Tongue (tissue), 2 donors: ENCODE results near the gene NTPCR. TPM values are rescaled to one million over a fixed set of nuclear protein-coding genes. Genes with fewer than 3 reads are reported as not detected.
"Not testable (repeated sequence)": the region's sequence is repeated elsewhere in the genome, so short reads cannot be mapped to it uniquely, and the experiment has no call there.

Source experiments
- DNase-seq: peaks from one replicate; pipeline ENCODE4 v3.0.0-alpha.2; 2015
- total RNA-seq: library from RNA; depleted of rRNA; stranded (reverse); fragments of >200 nt; gene quantifications from one replicate; pipeline ENCODE4 v1.2.3, GENCODE V29; 2014

NTPCR gene, protein sequence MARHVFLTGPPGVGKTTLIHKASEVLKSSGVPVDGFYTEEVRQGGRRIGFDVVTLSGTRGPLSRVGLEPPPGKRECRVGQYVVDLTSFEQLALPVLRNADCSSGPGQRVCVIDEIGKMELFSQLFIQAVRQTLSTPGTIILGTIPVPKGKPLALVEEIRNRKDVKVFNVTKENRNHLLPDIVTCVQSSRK
- total RNA-seq, result 37.6 TPM

DNA sequence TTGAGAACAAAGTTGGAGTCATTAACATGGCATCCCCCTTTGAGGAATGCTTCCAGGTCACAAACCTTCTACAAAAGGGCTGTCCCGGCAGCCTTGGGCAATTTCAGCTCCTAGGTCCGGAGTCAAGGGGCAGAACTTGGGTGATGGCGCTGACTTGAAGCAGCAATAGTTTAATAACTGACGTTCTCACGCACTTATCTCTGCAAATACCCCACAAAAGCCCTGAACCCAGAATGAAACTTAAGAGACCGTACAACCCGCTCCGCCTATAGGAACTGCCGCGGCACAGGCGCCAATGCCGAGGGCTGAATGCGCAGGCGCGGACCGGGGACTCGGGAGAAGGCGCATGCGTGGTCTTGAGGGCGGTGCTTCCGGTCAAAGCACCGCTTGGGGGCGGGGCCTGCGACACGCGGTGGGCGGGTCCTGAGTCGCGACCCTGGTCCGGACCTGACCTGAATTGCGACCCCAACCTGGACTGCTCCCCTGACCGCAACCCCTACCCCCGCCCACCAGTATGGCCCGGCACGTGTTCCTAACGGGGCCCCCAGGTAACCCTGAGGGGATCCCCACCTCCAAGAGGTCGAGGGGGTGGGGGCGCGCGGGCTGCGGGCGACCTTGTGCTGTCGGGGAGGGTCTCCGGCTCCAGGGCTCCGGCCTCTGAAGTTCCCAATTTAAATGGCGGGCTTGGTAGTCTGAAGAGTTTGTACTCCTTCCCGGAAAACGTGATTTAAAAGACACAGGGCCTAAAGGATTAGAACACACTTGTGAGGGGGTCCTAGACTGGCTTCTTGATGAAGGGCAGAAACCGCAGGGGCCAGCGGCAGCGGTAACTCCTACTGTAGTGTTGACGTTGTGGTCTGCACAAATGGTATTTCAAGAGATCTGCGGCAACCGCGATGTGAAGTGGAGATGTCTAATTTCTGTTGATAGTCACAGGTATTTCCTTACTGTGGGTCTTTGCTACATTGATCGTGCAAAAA lies at the start of gene NTPCR:
Gene NTPCR (plus strand): TSS at position 415 of the 980 bp plus-strand sequence. CDS start 100 bp downstream, at position 515.
- DNase-seq, result peak; percentile 98

DNA sequence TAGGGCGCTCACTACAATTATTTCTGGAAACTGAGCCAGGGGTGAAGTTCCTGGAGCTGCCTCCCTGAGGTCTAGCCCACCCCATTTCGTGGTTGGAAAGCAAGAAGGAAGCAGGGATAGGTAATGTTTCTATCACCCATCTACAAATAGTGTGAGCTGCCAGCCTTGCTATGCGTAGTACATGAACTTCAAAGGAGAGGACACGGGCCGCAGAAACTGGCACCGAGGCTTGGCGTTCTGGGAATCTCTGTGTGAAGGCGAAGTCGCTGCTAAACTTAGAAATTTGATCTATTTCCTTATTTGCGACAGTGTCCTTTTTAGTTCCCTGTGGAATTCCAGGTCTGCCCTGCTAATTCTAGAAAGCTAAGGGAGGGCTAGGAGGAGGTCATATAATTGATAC lies 49.6 kb upstream of the NTPCR start:
- no peak for DNase-seq

DNA sequence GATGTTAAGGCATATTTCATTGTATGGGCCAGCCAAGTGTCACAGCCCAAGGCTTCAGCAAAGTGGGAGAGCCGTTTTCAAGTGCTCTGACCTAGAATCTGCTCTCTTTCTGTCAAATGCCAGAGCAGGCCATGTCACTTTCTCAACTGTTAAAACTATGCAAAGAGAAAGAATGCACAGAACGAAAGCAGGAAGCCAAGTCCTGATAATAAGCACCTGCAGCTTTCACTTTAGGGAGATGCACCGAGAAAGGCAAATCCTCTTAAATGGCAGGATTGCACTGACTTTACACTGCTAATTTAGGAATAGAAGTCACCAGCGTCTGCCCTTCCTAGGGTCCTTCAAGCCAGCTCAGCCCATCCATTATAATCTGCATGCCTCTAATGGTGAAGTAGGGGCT lies 49.2 kb upstream of the NTPCR start:
- no peak for DNase-seq

DNA sequence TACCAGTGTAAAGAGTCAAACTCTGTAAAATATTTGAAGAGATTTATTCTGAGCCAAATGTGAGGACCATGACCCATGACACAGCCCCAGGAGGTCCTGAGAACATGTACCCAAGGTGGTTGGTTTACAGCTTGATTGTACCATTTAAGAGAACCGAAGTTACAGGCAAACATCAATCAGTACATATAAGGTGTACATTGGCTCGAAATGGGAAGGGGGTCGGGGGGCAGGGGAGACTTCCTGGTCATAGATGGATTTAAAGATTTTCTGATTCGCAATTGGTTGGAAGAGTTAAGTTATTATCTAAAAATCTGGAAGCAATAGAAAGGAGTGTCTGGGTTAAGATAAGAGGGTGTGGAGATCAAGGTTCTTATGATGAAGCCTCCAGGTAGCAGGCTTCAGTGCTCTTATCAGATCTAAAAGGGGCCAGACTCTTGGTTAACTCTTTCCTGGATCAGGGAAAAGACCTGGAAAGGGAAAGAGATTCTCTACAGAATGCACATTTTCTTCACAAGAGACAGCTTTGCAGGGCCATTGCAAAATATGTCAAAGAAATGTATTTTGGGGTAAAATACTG lies 47.5 kb upstream of the NTPCR start:
- no peak for DNase-seq

DNA sequence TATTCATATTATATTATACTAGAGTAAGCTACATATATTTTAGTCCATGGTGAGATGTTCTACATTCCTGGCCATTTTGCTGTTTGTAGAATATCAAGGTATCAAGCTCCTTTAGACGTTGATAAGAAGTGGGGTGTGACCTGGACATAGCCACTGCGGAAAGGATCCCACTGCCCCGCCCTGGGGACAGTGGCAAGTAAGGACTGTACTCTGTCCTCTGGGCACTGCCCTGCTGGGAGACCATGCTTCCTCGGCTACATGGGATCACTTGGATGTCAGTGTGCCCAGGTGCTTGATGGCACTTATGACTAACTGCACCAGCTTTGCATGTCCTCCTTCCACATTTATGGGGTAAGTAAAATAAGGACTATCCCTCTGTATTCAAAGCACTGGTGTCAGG lies 46.3 kb upstream of the NTPCR start:
- no peak for DNase-seq

DNA sequence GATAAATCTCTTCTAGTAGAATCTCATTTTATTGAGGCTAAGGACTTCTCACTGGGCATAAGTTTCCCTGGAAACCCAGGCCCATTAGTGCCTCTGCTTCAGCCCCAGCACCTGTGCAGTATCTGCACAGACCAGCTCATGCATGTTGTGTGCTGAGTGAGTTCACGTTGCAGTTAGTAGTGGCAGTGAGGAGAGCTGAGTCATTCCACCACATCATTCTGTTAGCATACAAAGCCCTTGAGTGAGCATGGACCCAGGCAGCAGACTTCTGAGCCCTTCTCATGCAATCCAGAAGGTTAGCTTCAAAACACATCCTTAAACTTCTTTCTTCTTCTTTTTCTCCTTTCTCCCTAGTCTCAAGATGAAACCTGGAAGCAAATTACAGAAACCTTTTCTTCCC lies 45.8 kb upstream of the NTPCR start:
- no peak for DNase-seq

DNA sequence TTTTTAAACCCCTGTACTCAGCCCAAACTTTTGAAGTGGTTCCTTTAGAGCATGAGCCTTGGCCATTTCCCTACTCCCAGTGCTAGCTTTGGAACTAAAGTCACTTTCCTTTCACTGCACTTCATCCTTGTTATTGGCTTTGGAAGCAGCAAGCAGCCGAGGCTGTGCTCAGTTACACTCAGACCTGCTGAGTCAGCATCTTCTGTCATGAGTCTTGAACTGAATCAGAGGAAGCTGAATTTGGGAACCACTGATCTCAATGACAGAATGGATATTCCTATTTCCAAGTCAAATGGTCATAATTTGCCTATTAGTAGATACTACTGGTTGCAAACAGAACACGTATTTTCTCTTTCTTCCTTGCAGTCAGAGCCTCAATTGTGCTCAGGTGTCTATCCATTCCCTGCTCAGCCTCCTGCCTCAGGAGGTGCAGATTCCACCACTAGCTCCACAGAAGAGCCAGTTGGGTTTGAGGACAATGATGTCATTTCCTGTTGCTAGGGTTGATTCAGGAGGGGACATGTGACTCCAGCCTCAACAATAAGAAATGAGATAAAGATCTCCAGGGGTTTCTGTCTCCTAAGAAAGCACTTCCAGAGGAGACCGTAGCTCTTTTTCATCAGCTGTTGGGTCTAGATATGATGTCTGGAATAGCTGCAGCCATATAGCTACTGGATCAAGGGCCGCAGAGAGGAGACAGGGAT lies 44.9 kb upstream of the NTPCR start:
- DNase-seq, result no peak

DNA sequence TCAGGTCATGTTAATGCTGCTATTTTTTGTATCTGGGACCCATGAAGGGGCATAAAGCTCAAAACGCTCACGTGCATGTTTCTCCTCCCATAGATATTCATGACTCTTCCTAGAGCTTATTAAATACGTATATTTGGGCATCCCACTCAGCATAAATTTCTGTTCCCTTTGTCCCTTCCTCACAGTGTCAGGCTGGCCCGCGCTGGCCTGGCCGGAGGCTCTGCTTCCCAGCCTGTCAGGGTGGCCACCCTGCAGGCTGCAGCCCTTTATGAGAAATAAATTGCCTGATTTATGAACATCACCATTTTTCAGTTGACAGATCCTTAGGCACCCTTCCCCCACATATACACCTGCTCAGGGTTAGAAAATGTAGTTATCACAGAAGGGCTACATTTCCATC lies 44.0 kb upstream of the NTPCR start:
- no peak for DNase-seq

DNA sequence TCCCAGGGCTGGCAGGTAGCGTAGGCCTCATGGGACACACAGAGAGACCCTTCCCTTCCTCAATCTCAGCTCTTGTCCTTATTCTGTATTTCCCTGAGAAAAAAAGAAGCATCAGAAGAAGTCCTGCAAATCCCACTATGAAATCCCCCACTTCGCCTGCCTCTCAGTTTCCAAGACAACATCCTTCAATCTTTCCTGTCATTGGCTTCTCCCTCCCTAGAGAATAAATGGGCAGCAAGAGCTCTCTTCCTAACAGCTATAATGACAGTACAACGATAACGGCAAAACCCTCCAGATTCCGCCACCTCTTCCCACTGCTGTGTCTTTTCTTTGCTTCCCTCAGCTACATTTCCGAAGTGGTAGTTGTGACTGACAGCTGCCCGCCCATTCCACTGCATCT lies 41.6 kb upstream of the NTPCR start:
- no peak for DNase-seq

DNA sequence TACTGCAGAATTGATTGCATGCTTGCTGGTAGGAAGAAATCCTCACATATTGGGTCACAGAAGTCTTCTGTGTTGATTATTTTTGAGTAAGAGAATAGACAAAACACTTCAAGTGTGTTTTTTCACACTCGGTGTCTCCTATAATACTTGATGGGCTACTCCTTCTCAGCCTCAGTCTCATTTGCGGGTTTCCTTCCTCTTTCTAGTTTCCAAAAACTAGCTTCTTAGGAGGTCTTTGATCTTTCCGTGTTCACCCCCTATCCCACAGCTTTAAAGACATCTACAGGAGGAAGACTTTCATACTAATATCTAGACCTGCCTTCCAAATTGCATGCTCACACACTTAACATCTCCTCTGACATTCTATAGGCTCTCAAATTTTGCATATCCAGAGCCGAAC lies 40.7 kb upstream of the NTPCR start:
- no peak for DNase-seq

DNA sequence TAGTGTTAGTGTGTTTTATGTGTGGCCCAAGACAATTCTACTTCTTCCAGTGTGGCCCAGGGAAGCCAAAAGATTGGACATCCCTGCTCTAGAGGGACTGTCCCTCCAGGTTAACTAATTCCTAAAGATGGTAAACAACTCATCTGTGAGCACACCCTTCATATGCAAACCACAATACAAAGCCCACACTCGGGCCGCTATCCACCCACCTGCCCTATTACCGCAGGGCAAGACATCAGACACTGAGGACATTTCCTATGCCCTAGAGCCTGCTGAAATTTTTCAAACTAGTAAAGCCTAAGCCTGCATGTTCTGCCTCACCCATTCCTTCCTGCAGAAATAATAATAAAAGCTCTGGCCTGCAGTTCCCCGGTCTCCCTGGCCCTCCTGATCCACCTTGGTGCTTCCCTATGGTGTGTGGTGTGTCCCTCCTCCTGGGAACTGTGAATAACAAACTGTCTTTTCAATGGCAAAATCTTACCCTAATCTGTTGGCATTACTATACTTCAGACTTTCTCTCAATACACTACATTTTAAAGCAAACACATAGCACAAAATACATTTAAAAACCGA lies 39.3 kb upstream of the NTPCR start:
- no peak for DNase-seq

DNA sequence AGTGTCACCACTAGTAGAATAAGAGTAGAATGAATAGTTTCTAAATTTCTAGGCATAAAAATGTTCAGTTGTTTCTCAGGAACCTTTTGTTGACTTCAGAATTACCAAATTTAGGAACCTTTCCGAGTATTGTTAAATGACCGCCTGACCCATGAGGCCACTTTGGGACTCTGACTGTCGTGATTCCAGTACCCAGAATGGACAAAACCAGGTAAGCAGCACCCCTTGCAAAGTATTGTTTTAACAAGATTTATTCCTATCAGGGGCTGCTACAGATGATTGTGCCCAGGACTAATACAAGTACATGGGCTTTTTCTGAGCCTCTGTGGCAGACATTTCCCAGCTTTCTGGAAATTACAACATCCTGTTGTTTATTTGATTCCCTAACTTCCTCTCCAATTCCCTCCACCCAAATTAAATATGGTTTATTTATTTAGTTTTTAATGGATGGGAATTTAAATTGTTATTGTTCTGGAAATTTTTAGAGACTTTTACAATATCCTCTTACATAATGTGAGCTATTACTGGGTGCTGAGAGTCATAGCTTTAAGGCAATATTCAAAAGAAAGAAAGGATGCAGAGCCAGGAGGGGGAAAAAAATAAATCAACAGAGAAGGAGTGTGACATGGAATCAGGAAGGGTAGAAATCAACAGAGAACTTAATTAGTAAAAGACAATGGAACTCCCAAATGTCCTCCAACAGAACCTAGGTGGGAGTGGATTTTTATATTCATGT lies 37.4 kb upstream of the NTPCR start:
- no peak for DNase-seq

DNA sequence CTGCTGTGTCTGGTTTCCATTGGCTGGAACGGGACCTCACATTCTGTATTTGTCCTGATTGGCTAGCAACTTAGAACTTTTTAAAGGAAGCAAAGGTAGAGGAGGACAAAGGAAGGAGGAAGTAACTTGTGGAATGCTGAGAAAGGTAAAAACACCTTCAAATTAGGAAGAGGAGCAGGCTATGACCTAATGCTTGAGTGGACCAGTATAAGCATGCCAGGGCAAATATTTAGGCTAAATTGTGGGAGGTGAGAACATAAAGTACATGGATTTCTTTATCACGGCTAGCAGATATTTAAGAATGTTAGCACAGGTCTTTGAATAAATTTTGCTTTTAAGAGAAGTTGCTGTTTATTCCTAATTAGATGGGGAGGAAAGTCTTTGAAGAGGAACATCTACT lies 36.1 kb upstream of the NTPCR start:
- not testable (repeated sequence) for DNase-seq

DNA sequence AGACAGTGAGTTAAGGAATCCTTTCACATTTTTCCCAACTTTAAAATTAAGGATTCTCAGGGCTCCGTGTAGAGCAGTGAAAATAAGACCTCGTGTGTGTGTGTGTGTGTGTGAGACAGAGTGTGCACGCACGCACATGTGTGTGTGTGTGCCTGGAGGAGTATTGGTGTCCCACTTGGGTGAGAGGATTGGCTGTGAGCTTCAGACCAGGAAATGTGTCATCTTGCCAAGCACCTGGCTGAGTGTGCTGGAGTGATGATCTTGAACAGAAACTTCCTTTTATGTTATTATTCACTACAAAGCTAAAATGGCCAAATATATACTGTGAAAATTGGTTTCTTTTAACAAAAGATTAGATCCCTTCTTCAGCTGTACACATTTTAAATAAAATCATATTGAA lies 35.2 kb upstream of the NTPCR start:
- no peak for DNase-seq

DNA sequence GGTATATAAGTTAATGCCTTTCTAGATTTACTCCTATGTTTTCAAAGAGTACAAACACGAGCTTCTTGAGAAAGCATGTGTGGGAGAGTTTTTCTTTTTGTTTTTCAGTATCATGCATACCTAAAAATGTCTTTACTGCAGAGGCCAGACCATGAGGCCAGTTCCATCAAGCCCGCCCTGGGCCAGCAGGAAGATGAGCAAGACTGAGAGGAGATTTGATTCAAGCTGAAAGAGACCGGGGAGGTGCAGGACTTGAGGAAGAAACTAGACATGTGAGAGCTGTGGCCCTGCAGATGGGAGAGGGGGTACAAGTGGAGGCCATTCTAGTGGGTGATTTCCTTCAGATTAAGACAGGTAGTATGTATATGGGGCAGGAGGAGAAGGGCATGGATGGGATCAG lies 33.4 kb upstream of the NTPCR start:
- no peak for DNase-seq

DNA sequence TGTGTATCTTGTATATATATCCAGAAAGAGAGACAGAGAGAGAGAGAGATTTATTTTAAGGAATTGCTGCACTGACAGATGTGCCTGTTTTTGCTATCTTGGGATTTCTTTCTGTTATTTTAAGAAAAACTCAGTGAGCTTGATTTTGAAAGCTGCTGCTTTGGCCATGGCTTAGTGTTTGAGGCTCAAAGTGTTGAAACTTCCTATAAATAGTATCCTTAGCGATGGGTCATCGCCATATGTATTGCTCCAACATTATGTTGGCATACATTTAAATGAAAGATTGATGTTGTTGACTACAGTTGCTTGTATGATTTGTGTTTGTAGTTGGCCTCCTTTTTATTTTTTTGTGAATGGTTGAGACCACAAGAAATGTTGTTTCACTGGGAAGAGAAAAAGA lies 29.0 kb upstream of the NTPCR start:
- DNase-seq, result no peak

DNA sequence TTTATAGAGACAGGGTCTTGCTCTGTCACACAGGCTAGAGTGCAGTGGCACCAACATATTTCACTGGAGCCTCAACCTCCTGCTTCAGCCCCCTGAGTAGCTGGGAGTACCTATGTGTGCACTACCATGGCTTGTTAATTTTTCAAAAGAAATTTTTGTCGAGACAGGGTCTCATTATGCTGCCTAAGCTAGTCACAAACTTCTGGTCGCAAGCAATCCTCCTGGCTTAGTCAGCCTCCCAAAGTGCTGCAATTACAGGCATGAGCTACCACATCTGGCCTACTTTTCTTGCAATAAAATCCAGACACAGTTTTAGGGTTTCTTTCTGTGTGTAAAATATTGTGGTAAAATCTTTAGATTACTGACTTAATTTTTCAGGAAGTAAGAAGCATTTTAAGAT lies 27.9 kb upstream of the NTPCR start:
- no peak for DNase-seq

DNA sequence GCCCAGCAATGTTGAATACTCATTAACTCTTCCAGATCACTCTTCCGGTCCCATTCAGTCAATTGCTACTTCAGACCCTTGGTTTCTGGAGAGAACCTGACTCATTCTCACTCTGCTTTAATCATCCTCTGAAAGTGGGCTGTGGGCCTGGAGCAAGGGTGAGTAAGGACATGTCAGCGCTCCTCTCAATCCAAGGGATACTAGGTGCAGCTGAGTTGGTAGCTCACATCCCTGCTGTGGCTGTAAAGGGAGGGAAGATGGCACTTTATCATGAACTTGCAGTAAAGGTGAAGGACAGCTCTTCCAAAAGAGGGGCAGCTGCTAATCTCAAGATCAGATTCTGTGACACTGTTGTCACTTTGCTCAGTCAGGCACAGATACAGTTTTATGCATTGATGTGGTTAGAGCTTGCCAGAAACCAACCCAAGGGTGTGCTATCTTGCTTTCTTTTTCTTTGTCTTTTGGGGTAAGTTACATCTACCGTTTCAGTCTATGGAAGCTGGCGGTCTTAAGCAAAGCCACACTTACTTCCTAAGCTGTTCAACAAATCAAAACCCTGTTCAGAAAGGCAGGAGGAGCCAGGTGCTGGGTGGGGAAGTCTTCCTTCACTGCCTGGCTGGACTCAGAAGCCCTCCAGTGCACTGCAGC lies 26.5 kb upstream of the NTPCR start:
- DNase-seq, result no peak

DNA sequence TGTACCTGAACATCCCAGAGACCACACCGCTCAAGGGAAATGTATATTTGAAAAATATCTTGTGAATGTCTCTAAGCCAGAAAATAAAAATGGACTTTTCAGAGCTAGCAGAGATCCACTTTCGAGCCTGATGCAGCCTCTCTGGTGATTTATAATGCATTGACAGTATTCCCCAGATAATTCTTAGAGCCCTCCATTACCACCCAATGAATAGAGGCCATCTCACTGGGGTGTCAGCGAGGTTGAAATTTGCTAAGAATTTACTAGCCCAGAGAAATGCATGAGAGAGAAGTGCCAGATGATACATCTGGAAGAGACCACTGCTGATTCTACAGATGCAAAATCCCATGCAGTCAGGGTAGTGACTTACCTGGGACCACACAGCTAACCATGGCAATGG lies 25.5 kb upstream of the NTPCR start:
- DNase-seq, result no peak

DNA sequence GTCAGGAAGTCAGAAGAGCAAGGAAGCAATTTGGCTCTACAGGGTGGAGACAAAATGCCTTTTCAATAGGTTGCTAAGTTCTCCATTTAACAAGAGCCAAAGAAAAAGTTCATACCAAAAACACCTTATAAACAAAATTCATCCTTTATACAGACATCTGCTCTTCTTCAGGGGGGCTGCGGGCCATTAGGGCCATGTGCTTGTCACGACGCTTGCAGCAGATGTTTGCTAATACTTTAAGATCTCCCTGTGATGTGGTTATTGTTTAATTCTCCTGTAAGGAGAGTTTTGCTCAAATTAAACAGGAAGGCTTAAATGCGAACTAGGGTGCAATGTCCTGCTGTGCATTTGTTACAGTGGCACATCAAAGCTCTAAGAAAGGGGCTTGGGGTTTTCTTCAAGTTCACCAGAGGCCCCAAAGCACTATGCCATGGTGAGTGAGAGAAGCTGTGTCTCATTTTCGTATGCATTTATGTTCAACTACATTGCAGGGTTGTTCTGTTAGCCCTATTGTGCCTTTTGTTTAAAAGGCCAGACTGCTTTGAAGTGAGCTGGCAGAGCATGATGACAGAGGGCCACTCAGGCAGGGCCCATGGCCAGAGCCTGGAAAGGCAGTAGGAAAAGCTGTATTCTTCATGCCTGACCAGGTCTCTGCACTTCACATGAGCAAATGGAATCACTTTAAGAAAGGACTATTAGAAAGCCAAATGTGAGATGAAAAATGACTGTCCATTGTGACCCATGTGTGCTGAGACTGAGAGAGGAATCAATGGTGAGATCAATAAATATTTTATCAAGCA lies 24.8 kb upstream of the NTPCR start:
- DNase-seq, result no peak
